Liver (tissue), 3 donors: ENCODE results near the gene ALK.

Experiments used
- CTCF ChIP-seq: fragments of 150-350 bp; IDR thresholded peaks from 2 replicates; pipeline ENCODE4 v1.5.1; 2017; ENCODE audit warnings: improper control_type of control experiment, low read depth, low read length; ENCODE audit not compliant: missing input control
- GABPA ChIP-seq, 2 donors: IDR thresholded peaks in 1 of 2; conservative IDR thresholded peaks in 1 of 2; 2 replicates each; pipeline ENCODE4 v1.6.1; 2016; ENCODE audit warnings: antibody characterized with exemption in 2 of 2, mild to moderate bottlenecking in 1 of 2, moderate library complexity in 1 of 2
- HNF4G ChIP-seq: IDR thresholded peaks from 2 replicates; pipeline ENCODE4 v1.6.1; 2016; ENCODE audit warnings: antibody characterized with exemption
- JUND ChIP-seq, 2 donors: IDR thresholded peaks; 2 replicates each; pipeline ENCODE4 v1.6.1; 2016; ENCODE audit warnings: antibody characterized with exemption in 2 of 2
- MAX ChIP-seq: IDR thresholded peaks from 2 replicates; pipeline ENCODE4 v1.6.1; 2016; ENCODE audit warnings: antibody characterized with exemption
- RAD21 ChIP-seq, 2 donors: IDR thresholded peaks; 2 replicates each; pipeline ENCODE4 v1.6.1; 2016; ENCODE audit warnings: antibody characterized with exemption in 2 of 2, mild to moderate bottlenecking in 2 of 2
- SP1 ChIP-seq: IDR thresholded peaks from 2 replicates; pipeline ENCODE4 v1.6.1; 2018; ENCODE audit warnings: antibody characterized with exemption, mild to moderate bottlenecking
- TAF1 ChIP-seq: conservative IDR thresholded peaks from 2 replicates; pipeline ENCODE4 v1.6.1; 2016; ENCODE audit warnings: antibody characterized with exemption, mild to moderate bottlenecking
- YY1 ChIP-seq: IDR thresholded peaks from 2 replicates; pipeline ENCODE4 v1.6.1; 2016; ENCODE audit warnings: antibody characterized with exemption, mild to moderate bottlenecking
- donor health status: healthy.
- donor health status: healthy.

- TF ChIP-seq CTCF = no peak
- no peak for TF ChIP-seq TAF1
- no peak for TF ChIP-seq RAD21 (IDR thresholded peaks at IDR 0.05)
- no peak for TF ChIP-seq YY1
- TF ChIP-seq SP1 = no peak
- no peak for TF ChIP-seq MAX
- TF ChIP-seq GABPA (IDR thresholded peaks at IDR 0.05 in 1 of 2, conservative IDR thresholded peaks at IDR 0.05 in 1 of 2) = no peak
- no peak for TF ChIP-seq JUND (IDR thresholded peaks at IDR 0.05)
- TF ChIP-seq HNF4G = no peak
These were observed 487.5 kb downstream of the ALK start for GRCh38 chr2:29433920-29434319.
